Activated effector memory CD4-positive, alpha-beta T cell treated with Interleukin-2 at 50 U/mL for 16 hours (primary cell): ENCODE data around the gene NECAB3.

Experiments used
- DNase-seq: peaks from one replicate; pipeline ENCODE4 v3.0.0-alpha.2; 2020

The NECAB3 gene

GRCh38 chr20:33696448-33696847, 22.2 kb upstream of the NECAB3 start:
- no peak for DNase-seq

GRCh38 chr20:33694639-33695012, 20.4 kb upstream of the NECAB3 start:
- DNase-seq, result no peak

- no peak for DNase-seq
These were observed 19.8 kb upstream of the NECAB3 start for GRCh38 chr20:33693741-33694638.

- no peak for DNase-seq
These were observed 19.1 kb upstream of the NECAB3 start for GRCh38 chr20:33693289-33693688.

- peak; percentile 49 for DNase-seq
These were observed 15.7 kb upstream of the NECAB3 start for GRCh38 chr20:33689973-33690372.

GRCh38 chr20:33689493-33689892, 15.3 kb upstream of the NECAB3 start:
- no peak for DNase-seq

- DNase-seq, result no peak
These were observed 14.8 kb upstream of the NECAB3 start for GRCh38 chr20:33688938-33689424.

- DNase-seq, result no peak
These were observed 14.0 kb upstream of the NECAB3 start for GRCh38 chr20:33687993-33688937.

- DNase-seq, result no peak
These were observed 13.2 kb upstream of the NECAB3 start for GRCh38 chr20:33687370-33687915.

GRCh38 chr20:33686984-33687366, 12.7 kb upstream of the NECAB3 start:
- no peak for DNase-seq

GRCh38 chr20:33686100-33686983, 12.1 kb upstream of the NECAB3 start, which contains the start of gene E2F1:
TSS of gene E2F1 (minus strand) at chr20:33686385. CDS start at chr20:33686264, 121 bp downstream.
- peak; percentile 95 for DNase-seq

- peak; percentile 33 for DNase-seq
These were observed 11.3 kb upstream of the NECAB3 start for GRCh38 chr20:33685328-33686099.

- DNase-seq, result no peak
These were observed 10.5 kb upstream of the NECAB3 start for GRCh38 chr20:33684533-33685327.

- no peak for DNase-seq
These were observed 7.6 kb upstream of the NECAB3 start for GRCh38 chr20:33681728-33682353.

GRCh38 chr20:33681288-33681687, 7.1 kb upstream of the NECAB3 start:
- no peak for DNase-seq

- no peak for DNase-seq
These were observed 6.5 kb upstream of the NECAB3 start for GRCh38 chr20:33680686-33681085.

- peak; percentile 45 for DNase-seq
These were observed 5.7 kb upstream of the NECAB3 start for GRCh38 chr20:33679758-33680485.

GRCh38 chr20:33677991-33678702, 3.9 kb upstream of the NECAB3 start:
- DNase-seq, result no peak
